SK-N-MC (cell line): Measurements from ENCODE around the gene KHDC3L.

Experiments used
- DNase-seq: peaks from one replicate; pipeline ENCODE4 v3.0.0-alpha.2; 2011; ENCODE audit warnings: low read depth, low spot score
- H3K27ac ChIP-seq: fragments of 200-600 bp; sonication (generic); 2 replicates; pipeline ENCODE4 v1.5.1; 2016; ENCODE audit warnings: mixed run types
- H3K36me3 ChIP-seq: fragments of 200-600 bp; sonication (generic); 2 replicates; pipeline ENCODE4 v1.6.1; 2017; ENCODE audit warnings: antibody characterized with exemption, low read length, mixed read lengths; ENCODE audit not compliant: insufficient read depth
- H3K4me3 ChIP-seq: fragments of 200-600 bp; sonication (generic); 2 replicates; pipeline ENCODE4 v1.5.1; 2016
- H3K9ac ChIP-seq: fragments of 200-600 bp; sonication (generic); 2 replicates; pipeline ENCODE4 v1.8.0; 2017; ENCODE audit warnings: mixed run types, mixed read lengths; ENCODE audit not compliant: insufficient read length
- H3K9me3 ChIP-seq: fragments of 200-600 bp; sonication (generic); 2 replicates; pipeline ENCODE4 v1.6.1; 2017; ENCODE audit warnings: low read depth, mild to moderate bottlenecking, antibody characterized with exemption, low read length, moderate library complexity, mixed read lengths
- EZH2 ChIP-seq: fragments of 200-600 bp; sonication (generic); IDR thresholded peaks from one replicate; pipeline ENCODE4 v1.6.1; 2017; ENCODE audit warnings: antibody characterized with exemption
- FOXP2 ChIP-seq: optimal IDR thresholded peaks from 2 replicates; pipeline ENCODE3; 2011; ENCODE audit warnings: mild to moderate bottlenecking, moderate library complexity; ENCODE audit not compliant: insufficient read depth; ENCODE audit errors: extremely low read length, control extremely low read depth
- POLR2AphosphoS5 ChIP-seq: IDR thresholded peaks from 2 replicates; pipeline ENCODE4 v1.6.1; 2012; ENCODE audit warnings: mild to moderate bottlenecking, low read depth, low read length, borderline replicate concordance

Gene KHDC3L

DNA sequence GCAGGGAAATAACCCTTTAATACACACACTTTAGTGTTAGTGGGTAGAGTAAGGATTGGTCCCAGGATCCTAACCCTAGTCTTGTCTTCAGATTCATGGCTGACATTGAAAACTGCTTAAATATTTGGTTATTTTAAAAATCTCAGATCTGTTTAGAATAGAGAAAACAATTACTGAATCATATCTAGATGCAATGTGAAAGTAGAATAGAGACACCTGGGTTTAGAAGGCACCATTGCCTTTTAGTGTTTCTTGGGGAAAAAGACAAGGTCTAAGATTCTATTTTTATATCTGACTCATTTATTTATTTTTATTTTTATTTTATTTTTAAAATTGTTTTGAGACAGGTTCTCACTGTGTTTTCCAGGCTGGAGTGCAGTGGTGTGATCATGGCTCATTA lies 38.2 kb downstream of the KHDC3L start:
- Histone ChIP-seq H3K9ac (no peak overlapping the region), H3K4me3 (no peak overlapping the region), H3K9me3 (no peaks in the 10 kb centered on the region), H3K36me3 (no peaks in the 10 kb centered on the region), H3K27ac (no peak overlapping the region)
- no peak for TF ChIP-seq POLR2AphosphoS5
- no peak for TF ChIP-seq FOXP2
- TF ChIP-seq EZH2, result no peak
- no peak for DNase-seq

DNA sequence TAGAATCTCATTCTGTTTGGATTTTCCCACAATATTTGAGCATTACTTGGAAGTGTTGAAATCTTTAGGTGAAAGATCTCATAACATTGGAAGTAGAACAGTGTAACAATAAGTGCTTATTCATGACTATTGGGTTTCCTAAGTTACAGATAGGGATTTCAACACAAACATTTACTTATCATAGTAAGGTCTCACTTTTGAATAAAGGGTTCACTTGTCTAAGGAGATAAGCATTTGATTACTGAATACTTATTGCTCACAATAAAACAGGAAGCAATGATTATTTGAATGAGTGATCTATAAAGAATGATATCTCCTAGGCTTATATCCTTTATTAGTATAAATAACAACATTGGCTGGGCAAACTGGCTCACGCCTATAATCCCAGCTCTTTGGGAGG lies 46.9 kb downstream of the KHDC3L start:
- H3K9ac ChIP-seq, result no peak overlapping the region
- TF ChIP-seq FOXP2 (no peak), EZH2 (no peak), POLR2AphosphoS5 (no peak)
- no peaks in the 10 kb centered on the region for H3K9me3 ChIP-seq
- no peak overlapping the region for H3K4me3 ChIP-seq
- no peaks in the 10 kb centered on the region for H3K36me3 ChIP-seq
- H3K27ac ChIP-seq, result no peak overlapping the region
- DNase-seq, result no peak

DNA sequence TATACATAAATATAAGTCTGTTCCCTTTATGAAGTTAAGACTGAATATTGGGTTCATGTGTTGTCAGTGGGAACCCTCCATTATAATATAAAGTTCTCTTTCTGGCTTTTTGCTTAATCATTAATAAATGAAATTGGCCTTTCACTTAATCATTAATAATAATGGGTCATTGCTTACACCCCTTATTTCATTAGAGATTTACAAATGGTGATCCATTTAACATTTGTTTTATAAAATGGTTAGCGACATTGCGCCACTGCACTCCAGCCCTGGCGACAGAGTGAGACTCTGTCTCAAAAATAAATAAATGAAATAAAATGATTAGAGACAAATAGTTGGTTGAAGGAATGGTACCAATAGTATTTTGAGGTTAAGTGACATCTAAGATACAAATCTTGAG lies 50.6 kb downstream of the KHDC3L start:
- no peak overlapping the region for H3K27ac ChIP-seq
- TF ChIP-seq POLR2AphosphoS5 (no peak), FOXP2 (no peak), EZH2 (no peak)
- no peaks in the 10 kb centered on the region for H3K36me3 ChIP-seq
- DNase-seq, result no peak
- H3K9ac ChIP-seq, result no peak overlapping the region
- no peaks in the 10 kb centered on the region for H3K9me3 ChIP-seq
- no peak overlapping the region for H3K4me3 ChIP-seq
